ENCODE results near the gene PDS5B.

GRCh38 chr13:32647926-32648325 lies 61.7 kb downstream of the PDS5B start:
- TF ChIP-seq CTCF (IDR thresholded peaks at IDR 0.05) (no peak), EZH2phosphoT487 (IDR thresholded peaks at IDR 0.05) (no peak)
